GM13976 (cell line): ENCODE results near the gene TPM1.

Experiments
- DNase-seq: peaks from one replicate; pipeline ENCODE4 v3.0.0; 2012; ENCODE audit warnings: low spot score
- in situ Hi-C: fragments of 300-500 bp; cut with MboI; formaldehyde crosslinking; loops from one replicate; pipeline ENCODE4 v1.12.0; 2022; ENCODE audit warnings: low sequenced_read_pairs, mixed read lengths, inconsistent platforms; ENCODE audit not compliant: unreplicated experiment
- TF ChIP-seq, protein P1 (sequence below): IDR thresholded peaks from 2 replicates; pipeline ENCODE4 v1.5.1; 2012; ENCODE audit warnings: borderline replicate concordance, mild to moderate bottlenecking; ENCODE audit not compliant: insufficient read depth; ENCODE audit errors: extremely low read depth, missing control alignments, control extremely low read depth

TPM1 gene

GRCh38 chr15:63047792-63048114 lies 5.2 kb downstream of the TPM1 start:
- peak; percentile 28 for DNase-seq
- in situ Hi-C loops, result no loop called here

GRCh38 chr15:63048115-63048775 lies 5.7 kb downstream of the TPM1 start:
- TF ChIP-seq, protein P1, sequence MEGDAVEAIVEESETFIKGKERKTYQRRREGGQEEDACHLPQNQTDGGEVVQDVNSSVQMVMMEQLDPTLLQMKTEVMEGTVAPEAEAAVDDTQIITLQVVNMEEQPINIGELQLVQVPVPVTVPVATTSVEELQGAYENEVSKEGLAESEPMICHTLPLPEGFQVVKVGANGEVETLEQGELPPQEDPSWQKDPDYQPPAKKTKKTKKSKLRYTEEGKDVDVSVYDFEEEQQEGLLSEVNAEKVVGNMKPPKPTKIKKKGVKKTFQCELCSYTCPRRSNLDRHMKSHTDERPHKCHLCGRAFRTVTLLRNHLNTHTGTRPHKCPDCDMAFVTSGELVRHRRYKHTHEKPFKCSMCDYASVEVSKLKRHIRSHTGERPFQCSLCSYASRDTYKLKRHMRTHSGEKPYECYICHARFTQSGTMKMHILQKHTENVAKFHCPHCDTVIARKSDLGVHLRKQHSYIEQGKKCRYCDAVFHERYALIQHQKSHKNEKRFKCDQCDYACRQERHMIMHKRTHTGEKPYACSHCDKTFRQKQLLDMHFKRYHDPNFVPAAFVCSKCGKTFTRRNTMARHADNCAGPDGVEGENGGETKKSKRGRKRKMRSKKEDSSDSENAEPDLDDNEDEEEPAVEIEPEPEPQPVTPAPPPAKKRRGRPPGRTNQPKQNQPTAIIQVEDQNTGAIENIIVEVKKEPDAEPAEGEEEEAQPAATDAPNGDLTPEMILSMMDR, result peak; percentile 94
- in situ Hi-C loops, result no loop called here

More at GRCh38 chr15:63047792-63048114, 5.2 kb downstream of the TPM1 start:
- TF ChIP-seq, protein P1, result no peak

DNA sequence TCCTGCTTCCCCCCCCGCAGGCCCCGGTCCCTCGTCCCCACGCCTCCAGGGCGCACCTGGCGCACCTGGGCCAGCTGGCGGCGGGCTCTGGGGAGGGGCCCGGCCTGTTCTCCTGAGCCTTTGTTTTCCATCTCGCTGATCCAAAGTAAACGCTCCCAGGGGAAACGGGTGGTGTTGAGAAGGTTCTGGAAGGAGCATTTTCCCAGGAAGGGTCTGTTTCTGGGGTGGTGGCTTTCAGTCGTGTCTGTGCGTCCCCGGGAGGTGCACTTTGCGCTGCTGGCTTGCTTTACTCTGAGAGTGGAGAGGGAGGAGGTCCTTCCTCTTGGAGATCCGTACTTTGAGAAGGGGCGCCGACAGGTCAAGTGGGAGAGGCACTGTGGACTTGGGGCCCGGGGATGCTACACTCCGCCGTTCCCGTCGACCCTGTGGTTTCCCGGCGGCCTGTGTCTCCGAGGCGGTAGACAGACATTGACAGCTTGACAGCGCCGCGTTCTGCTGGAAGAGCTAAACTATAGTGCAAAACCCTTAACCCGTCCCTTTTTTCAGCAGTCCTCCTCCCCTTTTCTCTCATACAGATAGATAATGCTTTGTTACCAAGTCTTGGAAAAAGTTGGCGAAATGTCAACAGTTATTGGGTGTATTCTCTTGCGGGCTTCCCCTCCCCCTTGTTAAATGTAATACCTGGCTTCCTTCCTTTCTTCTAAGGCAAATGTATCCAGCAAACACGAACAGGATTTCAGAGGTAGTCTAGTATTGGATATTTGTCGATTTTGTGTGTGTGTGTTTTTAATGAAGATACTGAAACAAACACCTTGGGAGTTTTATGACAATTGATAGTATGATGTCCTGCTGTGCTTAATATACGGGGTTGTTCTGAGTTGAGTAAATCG lies 6.5 kb downstream of the TPM1 start:
- TF ChIP-seq, protein P1, result no peak
- in situ Hi-C loops, result no loop called here
- DNase-seq, result peak; percentile 40

More at GRCh38 chr15:63048115-63048775, 5.7 kb downstream of the TPM1 start:
- DNase-seq, result peak; percentile 96

DNA sequence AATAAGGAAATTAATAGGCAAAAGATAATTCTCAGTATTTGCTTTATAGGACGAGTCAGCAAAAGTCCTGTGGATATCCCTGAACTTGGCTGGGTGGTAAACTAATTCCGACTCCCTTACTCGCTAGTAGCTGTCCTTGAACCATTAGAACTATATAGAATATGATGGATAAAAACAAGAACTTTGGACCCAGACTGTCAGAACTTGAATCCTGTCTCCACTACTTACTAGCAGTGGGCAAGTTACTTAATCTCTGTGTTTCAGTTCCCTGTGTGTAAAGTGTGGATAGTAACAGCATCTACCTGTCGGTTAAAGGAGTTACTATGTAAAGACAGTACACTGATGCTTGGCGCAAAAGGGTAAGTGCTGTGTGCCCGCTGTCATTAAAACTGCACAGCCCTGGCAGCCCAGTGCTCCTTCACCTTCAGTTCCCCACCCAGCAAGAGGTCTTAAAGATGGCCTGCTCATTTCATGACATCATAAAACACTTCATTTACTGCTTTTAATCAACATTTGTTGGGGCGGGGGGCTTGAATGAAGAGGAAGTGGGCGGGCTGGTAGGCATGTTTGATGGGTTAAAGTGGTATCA lies 7.3 kb downstream of the TPM1 start:
- DNase-seq, result no peak
- TF ChIP-seq, protein P1, result no peak
- in situ Hi-C loops, result no loop called here

DNA sequence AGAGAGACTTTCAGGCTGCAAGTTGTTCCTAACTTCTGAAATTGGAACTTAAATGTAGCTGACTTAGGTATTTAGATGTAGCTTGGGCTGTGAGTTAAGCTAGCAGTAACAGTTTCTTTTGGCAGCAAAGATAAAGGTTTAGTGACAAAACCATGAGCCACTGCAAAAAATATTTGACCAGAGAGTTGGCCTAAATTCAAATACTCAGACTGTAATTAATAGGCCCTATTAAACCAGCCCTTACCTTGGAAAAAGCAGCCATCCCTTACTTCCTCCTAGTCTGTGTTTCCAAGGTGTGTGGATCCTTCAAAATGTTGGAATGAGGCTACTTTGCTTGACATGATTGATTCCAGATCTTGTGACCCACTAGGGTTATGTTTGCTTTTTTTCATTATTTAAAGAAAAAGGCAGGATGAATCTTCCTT lies 8.2 kb downstream of the TPM1 start:
- DNase-seq, result no peak
- TF ChIP-seq, protein P1, result no peak
- in situ Hi-C loops, result no loop called here
